Lower leg skin (tissue), 3 donors: ENCODE data around the gene LOXL1.

Experiments used
- POLR2A ChIP-seq, 2 donors: fragments of 450-650 bp; IDR thresholded peaks; one replicate each; pipeline ENCODE4 v1.6.1; 2016 to 2017; ENCODE audit warnings: antibody characterized with exemption in 2 of 2, mild to moderate bottlenecking in 1 of 2, moderate library complexity in 1 of 2
- TF ChIP-seq, protein P1 (sequence below), 3 donors: fragments of 450-650 bp; IDR thresholded peaks; one replicate each; pipeline ENCODE4 v1.5.1; 2016; ENCODE audit warnings: antibody characterized with exemption in 3 of 3, mild to moderate bottlenecking in 3 of 3, moderate library complexity in 2 of 3

DNA sequence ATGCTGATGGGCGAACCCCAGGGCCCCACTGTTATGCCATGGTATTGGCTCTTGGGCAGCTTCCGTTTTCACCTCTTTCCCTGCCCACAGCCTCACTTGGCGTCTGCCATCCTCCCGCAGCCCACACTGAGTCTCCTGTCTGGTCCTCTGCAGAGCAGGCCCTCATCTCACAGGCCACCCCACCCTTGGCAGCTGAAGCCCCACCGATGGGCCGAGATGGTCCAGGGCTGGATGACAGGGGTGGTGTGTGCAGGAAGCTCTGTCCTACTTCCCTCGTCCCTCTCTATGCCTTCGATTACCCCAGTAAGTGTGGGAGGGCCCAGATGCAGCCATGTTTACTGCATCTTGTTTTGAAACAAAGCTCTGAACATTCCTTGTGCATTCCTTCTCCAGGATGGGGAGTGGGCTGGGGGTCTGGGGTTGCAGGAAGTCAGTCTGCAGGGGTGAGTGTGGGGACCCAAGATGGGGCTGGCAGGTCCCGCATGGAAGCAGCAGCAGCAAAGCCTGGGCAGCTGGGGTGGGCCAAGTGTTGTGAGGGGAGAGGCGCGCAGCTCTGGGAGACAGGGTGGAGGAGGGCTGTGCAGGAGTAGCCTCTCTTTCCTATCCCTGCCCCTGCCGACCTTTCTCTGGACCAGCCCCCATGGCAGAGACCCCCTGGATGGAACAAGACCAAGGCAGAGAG lies 32.0 kb upstream of the LOXL1 start:
- TF ChIP-seq, protein P1, sequence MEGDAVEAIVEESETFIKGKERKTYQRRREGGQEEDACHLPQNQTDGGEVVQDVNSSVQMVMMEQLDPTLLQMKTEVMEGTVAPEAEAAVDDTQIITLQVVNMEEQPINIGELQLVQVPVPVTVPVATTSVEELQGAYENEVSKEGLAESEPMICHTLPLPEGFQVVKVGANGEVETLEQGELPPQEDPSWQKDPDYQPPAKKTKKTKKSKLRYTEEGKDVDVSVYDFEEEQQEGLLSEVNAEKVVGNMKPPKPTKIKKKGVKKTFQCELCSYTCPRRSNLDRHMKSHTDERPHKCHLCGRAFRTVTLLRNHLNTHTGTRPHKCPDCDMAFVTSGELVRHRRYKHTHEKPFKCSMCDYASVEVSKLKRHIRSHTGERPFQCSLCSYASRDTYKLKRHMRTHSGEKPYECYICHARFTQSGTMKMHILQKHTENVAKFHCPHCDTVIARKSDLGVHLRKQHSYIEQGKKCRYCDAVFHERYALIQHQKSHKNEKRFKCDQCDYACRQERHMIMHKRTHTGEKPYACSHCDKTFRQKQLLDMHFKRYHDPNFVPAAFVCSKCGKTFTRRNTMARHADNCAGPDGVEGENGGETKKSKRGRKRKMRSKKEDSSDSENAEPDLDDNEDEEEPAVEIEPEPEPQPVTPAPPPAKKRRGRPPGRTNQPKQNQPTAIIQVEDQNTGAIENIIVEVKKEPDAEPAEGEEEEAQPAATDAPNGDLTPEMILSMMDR (IDR thresholded peaks at IDR 0.05): no peak
- no peak for TF ChIP-seq POLR2A (IDR thresholded peaks at IDR 0.05)
